Panc1 (cell line): Measurements from ENCODE around the gene TIMMDC1. TPM values are rescaled to one million over a fixed set of nuclear protein-coding genes. Genes with fewer than 3 reads are reported as not detected.

Experiments used
- ATAC-seq: fragments of 200-7000 bp; cut with Tn5 transposase; 2 replicates; pipeline ENCODE4 v1.9.1; 2020; ENCODE audit warnings: mild to moderate bottlenecking, moderate library complexity
- Bru-seq: library from RNA; stranded (reverse); fragments of 400-500 nt; gene quantifications from one replicate; lab custom pipeline; 2021; lab: Mats Ljungman, UMichigan
- BruChase-seq, 2 experiments: library from RNA; stranded (reverse); fragments of 400-500 nt; gene quantifications; one replicate each; lab custom pipeline; 2021; lab: Mats Ljungman, UMichigan
- BruUV-seq: library from RNA; stranded (reverse); fragments of 400-500 nt; replicated peaks from 2 replicates; lab custom pipeline; 2021; lab: Mats Ljungman, UMichigan
- CTCF ChIA-PET: fragments of 300-600 bp; sonication (Branson Sonifier 250); formaldehyde crosslinking; loops from one replicate; lab custom pipeline; 2022; ENCODE audit warnings: antibody characterized with exemption; lab: Charles Lee
- POLR2A ChIA-PET: fragments of 300-600 bp; sonication (Branson Sonifier 250); formaldehyde crosslinking; loops from one replicate; lab custom pipeline; 2022; ENCODE audit warnings: antibody characterized with exemption; lab: Charles Lee
- DNase-seq: peaks from one replicate; pipeline ENCODE4 v3.0.0-alpha.2; 2010; ENCODE audit warnings: low read depth, low spot score
- H3K27ac ChIP-seq: 2 replicates; pipeline ENCODE4 v1.5.1; 2011; ENCODE audit warnings: mild to moderate bottlenecking, low read length, inconsistent platforms
- H3K27me3 ChIP-seq: fragments of 200-500 bp; sonication (Bioruptor generic); 2 replicates; pipeline ENCODE4 v1.6.0; 2014; ENCODE audit warnings: low read length, inconsistent platforms; ENCODE audit not compliant: control insufficient read depth, insufficient read depth
- H3K36me3 ChIP-seq: fragments of 200-500 bp; sonication (Bioruptor generic); 2 replicates; pipeline ENCODE4 v1.5.1; 2014; ENCODE audit warnings: inconsistent platforms, mild to moderate bottlenecking, low read length, moderate library complexity; ENCODE audit not compliant: control insufficient read depth, insufficient read depth
- H3K4me1 ChIP-seq: 2 replicates; pipeline ENCODE4 v1.5.1; 2011; ENCODE audit warnings: inconsistent platforms, mild to moderate bottlenecking, low read length, moderate library complexity; ENCODE audit not compliant: control insufficient read depth, insufficient read depth
- H3K4me3 ChIP-seq, 2 experiments: 2 replicates each; pipeline ENCODE4 v1.5.1; 2011 to 2012; ENCODE audit warnings: low read depth in 2 of 2, low read length in 2 of 2, mild to moderate bottlenecking in 2 of 2, inconsistent platforms in 1 of 2, moderate library complexity in 1 of 2
- H3K9me3 ChIP-seq: fragments of 200-500 bp; sonication (Bioruptor generic); 2 replicates; pipeline ENCODE4 v1.5.1; 2014; ENCODE audit warnings: low read depth, mild to moderate bottlenecking, inconsistent platforms, low read length, moderate library complexity; ENCODE audit not compliant: control insufficient read depth, insufficient read depth
- POLR2AphosphoS5 ChIP-seq: IDR thresholded peaks from 2 replicates; pipeline ENCODE4 v1.6.1; 2012; ENCODE audit warnings: mild to moderate bottlenecking, low read depth, low read length, moderate library complexity
- SIN3A ChIP-seq: IDR thresholded peaks from 2 replicates; pipeline ENCODE4 v1.6.1; 2012; ENCODE audit warnings: low read depth, mild to moderate bottlenecking, low read length, moderate library complexity, borderline replicate concordance; ENCODE audit not compliant: insufficient read depth
- TCF7L2 ChIP-seq: IDR thresholded peaks from 2 replicates; pipeline ENCODE4 v1.6.1; 2011; ENCODE audit warnings: mild to moderate bottlenecking, low read depth, low read length, inconsistent platforms
- in situ Hi-C: cut with HindIII; loops from 2 replicates; pipeline ENCODE4 v1.10.0; 2016; ENCODE audit warnings: low sequenced_read_pairs, low pct_unique_long_range_greater_than_20kb
- intact Hi-C: fragments of 100-400 bp; cut with micrococcal nuclease; formaldehyde crosslinking; loops from one replicate; pipeline ENCODE4 v1.10.0; 2022; ENCODE audit not compliant: unreplicated experiment
- long read RNA-seq: library from polyadenylated mRNA; unstranded; transcript quantifications from one replicate; pipeline ENCODE4 v2.0.0, GENCODE V29; 2021; ENCODE audit not compliant: unreplicated experiment
- polyA plus RNA-seq: library from polyadenylated mRNA; unstranded; fragments of >200 nt; gene quantifications from one replicate; pipeline ENCODE4 v1.2.1, GENCODE V29; 2012; ENCODE audit warnings: missing spikeins; ENCODE audit not compliant: insufficient read length
- total RNA-seq: library from RNA; stranded (reverse); gene quantifications from one replicate; pipeline ENCODE4 v1.2.1, GENCODE V29; 2021; ENCODE audit not compliant: unreplicated experiment
- TF ChIP-seq, protein P1 (sequence below): fragments of 450-650 bp; IDR thresholded peaks from 2 replicates; pipeline ENCODE4 v1.5.1; 2017; ENCODE audit warnings: mild to moderate bottlenecking
- TF ChIP-seq, protein P2 (sequence below), 2 experiments: IDR thresholded peaks; 2 replicates each; pipeline ENCODE4 v1.6.1; 2011 to 2012; ENCODE audit warnings: low read depth in 2 of 2, control low read depth in 1 of 2, low read length in 1 of 2, mild to moderate bottlenecking in 1 of 2, moderate library complexity in 1 of 2; ENCODE audit not compliant: insufficient read depth in 1 of 2

The TIMMDC1 gene, protein sequence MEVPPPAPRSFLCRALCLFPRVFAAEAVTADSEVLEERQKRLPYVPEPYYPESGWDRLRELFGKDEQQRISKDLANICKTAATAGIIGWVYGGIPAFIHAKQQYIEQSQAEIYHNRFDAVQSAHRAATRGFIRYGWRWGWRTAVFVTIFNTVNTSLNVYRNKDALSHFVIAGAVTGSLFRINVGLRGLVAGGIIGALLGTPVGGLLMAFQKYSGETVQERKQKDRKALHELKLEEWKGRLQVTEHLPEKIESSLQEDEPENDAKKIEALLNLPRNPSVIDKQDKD
- total RNA-seq, result 170 TPM
- polyA plus RNA-seq, result 121 TPM
- Bru-seq, nascent RNA, result percentile 85 among the genes with signal in this experiment
- BruChase-seq, experiment 1, labeled RNA remaining after a 2-hour chase, result percentile 95 among the genes with signal in this experiment
- BruChase-seq, experiment 2, labeled RNA remaining after a 6-hour chase, result percentile 86 among the genes with signal in this experiment
- long read RNA-seq, transcript TIMMDC1-208 (7 exons, 2,394 nt), result major isoform, 88 of 125 reads
- long read RNA-seq, partial matches to known transcripts, result 16 of 125 reads
- long read RNA-seq, other reads (novel, unspliced or antisense), result 21 of 125 reads

DNA sequence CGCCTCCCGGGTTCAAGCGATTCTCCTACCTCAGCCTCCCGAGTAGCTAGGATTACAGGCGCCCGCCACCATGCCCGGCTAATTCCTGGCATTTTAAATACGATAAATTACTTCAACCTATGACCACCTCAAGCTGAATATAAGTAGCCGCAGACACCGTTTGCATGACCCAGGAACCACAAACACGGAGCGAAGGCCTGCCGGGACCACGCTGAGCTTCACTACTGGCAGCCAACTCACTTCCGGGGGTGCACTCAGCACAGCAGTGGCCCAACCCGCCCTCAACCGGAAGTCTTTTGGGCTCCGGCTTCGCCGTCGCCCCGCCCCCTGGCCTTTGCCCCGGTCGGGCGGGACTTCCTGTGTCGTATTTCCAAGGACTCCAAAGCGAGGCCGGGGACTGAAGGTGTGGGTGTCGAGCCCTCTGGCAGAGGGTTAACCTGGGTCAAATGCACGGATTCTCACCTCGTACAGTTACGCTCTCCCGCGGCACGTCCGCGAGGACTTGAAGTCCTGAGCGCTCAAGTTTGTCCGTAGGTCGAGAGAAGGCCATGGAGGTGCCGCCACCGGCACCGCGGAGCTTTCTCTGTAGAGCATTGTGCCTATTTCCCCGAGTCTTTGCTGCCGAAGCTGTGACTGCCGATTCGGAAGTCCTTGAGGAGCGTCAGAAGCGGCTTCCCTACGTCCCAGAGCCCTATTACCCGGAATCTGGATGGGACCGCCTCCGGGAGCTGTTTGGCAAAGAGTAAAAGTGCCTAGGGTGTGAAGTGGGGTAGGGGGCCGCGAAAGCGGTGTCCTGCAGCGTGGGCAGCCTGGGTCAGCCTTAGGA is at the start of gene TIMMDC1:
Gene TIMMDC1 (plus strand): TSS at position 362 of the 826 bp plus-strand sequence. CDS start 187 bp downstream, at position 549.
- in situ Hi-C loops (no loop called here), intact Hi-C loops (loop anchor here (10.0 kb wide), 1 partner anchor 186 kb away; no protein-coding TSS in a partner anchor)
- DNase-seq (peak; percentile 90), ATAC-seq (peak; percentile 99)
- Histone ChIP-seq H3K27me3 (no peaks in the 10 kb centered on the region), H3K27ac (peak within 1 kb of the TSS; percentile 97), H3K36me3 (peaks cover 3% of the 10 kb centered on the region; the same call in 1 of the 2 replicates), H3K4me3 (peak within 1 kb of the TSS; percentile 80 to 99), H3K4me1 (peaks cover 15% of the 10 kb centered on the region), H3K9me3 (no peaks in the 10 kb centered on the region)
- TF ChIP-seq, protein P1, sequence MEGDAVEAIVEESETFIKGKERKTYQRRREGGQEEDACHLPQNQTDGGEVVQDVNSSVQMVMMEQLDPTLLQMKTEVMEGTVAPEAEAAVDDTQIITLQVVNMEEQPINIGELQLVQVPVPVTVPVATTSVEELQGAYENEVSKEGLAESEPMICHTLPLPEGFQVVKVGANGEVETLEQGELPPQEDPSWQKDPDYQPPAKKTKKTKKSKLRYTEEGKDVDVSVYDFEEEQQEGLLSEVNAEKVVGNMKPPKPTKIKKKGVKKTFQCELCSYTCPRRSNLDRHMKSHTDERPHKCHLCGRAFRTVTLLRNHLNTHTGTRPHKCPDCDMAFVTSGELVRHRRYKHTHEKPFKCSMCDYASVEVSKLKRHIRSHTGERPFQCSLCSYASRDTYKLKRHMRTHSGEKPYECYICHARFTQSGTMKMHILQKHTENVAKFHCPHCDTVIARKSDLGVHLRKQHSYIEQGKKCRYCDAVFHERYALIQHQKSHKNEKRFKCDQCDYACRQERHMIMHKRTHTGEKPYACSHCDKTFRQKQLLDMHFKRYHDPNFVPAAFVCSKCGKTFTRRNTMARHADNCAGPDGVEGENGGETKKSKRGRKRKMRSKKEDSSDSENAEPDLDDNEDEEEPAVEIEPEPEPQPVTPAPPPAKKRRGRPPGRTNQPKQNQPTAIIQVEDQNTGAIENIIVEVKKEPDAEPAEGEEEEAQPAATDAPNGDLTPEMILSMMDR, result no peak
- TF ChIP-seq SIN3A (no peak; the same call in 1 of the 2 replicates), TCF7L2 (peak; percentile 78), POLR2AphosphoS5 (peak; percentile 98)
- TF ChIP-seq, protein P2, sequence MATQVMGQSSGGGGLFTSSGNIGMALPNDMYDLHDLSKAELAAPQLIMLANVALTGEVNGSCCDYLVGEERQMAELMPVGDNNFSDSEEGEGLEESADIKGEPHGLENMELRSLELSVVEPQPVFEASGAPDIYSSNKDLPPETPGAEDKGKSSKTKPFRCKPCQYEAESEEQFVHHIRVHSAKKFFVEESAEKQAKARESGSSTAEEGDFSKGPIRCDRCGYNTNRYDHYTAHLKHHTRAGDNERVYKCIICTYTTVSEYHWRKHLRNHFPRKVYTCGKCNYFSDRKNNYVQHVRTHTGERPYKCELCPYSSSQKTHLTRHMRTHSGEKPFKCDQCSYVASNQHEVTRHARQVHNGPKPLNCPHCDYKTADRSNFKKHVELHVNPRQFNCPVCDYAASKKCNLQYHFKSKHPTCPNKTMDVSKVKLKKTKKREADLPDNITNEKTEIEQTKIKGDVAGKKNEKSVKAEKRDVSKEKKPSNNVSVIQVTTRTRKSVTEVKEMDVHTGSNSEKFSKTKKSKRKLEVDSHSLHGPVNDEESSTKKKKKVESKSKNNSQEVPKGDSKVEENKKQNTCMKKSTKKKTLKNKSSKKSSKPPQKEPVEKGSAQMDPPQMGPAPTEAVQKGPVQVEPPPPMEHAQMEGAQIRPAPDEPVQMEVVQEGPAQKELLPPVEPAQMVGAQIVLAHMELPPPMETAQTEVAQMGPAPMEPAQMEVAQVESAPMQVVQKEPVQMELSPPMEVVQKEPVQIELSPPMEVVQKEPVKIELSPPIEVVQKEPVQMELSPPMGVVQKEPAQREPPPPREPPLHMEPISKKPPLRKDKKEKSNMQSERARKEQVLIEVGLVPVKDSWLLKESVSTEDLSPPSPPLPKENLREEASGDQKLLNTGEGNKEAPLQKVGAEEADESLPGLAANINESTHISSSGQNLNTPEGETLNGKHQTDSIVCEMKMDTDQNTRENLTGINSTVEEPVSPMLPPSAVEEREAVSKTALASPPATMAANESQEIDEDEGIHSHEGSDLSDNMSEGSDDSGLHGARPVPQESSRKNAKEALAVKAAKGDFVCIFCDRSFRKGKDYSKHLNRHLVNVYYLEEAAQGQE (IDR thresholded peaks at IDR 0.05; ENCODE audit: insufficient read depth in 1 of 2, low read depth in 2 of 2, low read length in 1 of 2), result no peak
- TSS peak; percentile 86 for BruUV-seq
- ChIA-PET CTCF (interaction anchor here (0.6 kb wide), 1 partner anchor 100 kb away, joined by 5 read pairs; no protein-coding TSS in a partner anchor), POLR2A (interaction anchor here (0.6 to 2.3 kb wide), 2 partner anchors 9 to 34 kb away, joined by 6 to 9 read pairs; partner anchors contain the start of gene TMEM39A)

DNA sequence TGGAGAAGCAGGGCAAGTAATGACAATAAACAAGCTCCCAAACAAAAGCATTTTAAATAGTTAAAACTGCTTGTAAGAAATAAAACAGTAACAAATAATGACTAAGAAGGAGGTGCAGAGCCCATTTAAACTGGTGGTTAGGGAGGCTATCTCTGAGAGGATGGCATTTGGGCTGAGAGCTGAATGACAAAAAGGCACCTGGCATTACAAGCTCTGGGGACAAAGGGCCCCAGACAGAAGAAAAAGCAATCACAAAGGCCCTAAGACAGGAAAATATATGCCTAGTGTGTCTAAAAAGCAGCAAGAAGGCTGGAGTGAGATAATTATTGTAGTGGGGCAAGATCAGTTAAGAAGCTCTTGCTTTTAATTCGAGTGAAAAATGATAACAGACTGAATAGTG is 44.5 kb upstream of the TIMMDC1 start:
- ATAC-seq (no peak), DNase-seq (no peak)
- Histone ChIP-seq H3K4me3 (no peak overlapping the region), H3K36me3 (peaks cover 40% of the 10 kb centered on the region), H3K9me3 (no peaks in the 10 kb centered on the region), H3K4me1 (no peaks in the 10 kb centered on the region), H3K27ac (no peak overlapping the region), H3K27me3 (no peaks in the 10 kb centered on the region)
- no TSS peak for BruUV-seq
- ChIA-PET POLR2A (interaction anchor here (0.6 kb wide), 2 partner anchors 9 to 55 kb away, joined by 4 to 6 read pairs; no protein-coding TSS in a partner anchor), CTCF (no interaction called here)
- TF ChIP-seq, protein P1, result no peak
- TF ChIP-seq TCF7L2 (no peak), POLR2AphosphoS5 (no peak)
- intact Hi-C loops (no loop called here), in situ Hi-C loops (no loop called here)
